GM10248 (cell line): ENCODE data around the gene CELF4.

Source experiments
- CTCF ChIA-PET: fragments of 300-600 bp; sonication (Branson Sonifier 250); formaldehyde crosslinking; extraction: SDS; loops from one replicate; lab custom pipeline; 2021; ENCODE audit warnings: antibody characterized with exemption; lab: Yijun Ruan, JAX
- POLR2A ChIA-PET: fragments of 350-650 bp; sonication (Branson Sonifier 250); formaldehyde crosslinking; extraction: SDS; loops from one replicate; lab custom pipeline; 2020; ENCODE audit warnings: antibody characterized with exemption; lab: Yijun Ruan, JAX
- DNase-seq: peaks from one replicate; pipeline ENCODE4 v3.0.0; 2012; ENCODE audit errors: extremely low spot score
- TF ChIP-seq, protein P1 (sequence below): IDR thresholded peaks from 2 replicates; pipeline ENCODE4 v1.5.1; 2012; ENCODE audit warnings: mild to moderate bottlenecking, low read depth; ENCODE audit errors: extremely low read depth, missing control alignments, control extremely low read depth

Gene CELF4

DNA sequence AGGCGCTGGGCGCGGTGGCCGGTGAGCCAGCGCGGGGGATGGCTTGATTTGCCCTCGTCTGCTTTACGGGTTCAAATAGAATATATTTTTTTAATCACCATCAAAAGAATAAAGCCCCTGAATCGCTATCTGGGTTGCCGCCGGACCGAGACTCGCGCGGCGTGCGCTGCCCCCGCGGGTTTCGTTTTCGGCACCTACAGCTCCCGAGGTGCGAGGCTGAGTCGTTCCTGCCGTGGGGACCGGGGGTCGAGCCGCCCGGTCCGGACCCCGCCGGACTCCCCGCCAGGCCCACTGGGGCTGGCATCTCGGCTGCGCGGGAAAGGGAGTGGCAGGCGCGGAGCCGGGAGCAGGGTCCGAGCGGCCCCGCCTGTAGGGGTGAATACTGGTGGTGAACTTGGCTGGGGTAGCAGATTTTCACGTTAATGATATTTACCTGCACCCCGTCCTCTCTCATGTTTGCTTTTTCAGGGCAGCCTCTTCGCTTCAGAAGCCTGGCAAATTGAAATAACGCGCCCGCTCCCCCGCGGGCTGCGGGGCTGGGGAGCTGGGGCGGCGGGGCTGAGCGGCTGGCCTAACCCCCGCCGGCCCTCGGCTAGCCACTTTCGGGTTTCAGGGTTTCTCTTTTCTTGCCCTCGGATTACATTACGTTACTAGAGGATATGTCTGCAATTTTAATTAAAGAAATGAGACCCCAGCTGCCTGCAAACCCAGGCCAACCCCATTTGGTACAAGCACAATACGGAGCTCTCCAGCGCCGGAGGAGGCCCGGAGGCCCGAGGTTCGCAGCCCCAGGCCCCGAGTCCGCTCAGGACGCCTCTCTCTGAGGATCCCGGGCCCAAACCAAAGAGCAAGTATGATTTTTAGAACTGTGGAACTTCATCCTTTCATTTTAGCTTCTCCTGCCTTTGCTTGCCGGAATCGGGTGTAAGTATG is 1.7 kb upstream of the CELF4 start:
- ChIA-PET POLR2A (no interaction called here), CTCF (no interaction called here)
- DNase-seq = no peak
- TF ChIP-seq, protein P1, sequence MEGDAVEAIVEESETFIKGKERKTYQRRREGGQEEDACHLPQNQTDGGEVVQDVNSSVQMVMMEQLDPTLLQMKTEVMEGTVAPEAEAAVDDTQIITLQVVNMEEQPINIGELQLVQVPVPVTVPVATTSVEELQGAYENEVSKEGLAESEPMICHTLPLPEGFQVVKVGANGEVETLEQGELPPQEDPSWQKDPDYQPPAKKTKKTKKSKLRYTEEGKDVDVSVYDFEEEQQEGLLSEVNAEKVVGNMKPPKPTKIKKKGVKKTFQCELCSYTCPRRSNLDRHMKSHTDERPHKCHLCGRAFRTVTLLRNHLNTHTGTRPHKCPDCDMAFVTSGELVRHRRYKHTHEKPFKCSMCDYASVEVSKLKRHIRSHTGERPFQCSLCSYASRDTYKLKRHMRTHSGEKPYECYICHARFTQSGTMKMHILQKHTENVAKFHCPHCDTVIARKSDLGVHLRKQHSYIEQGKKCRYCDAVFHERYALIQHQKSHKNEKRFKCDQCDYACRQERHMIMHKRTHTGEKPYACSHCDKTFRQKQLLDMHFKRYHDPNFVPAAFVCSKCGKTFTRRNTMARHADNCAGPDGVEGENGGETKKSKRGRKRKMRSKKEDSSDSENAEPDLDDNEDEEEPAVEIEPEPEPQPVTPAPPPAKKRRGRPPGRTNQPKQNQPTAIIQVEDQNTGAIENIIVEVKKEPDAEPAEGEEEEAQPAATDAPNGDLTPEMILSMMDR = no peak

DNA sequence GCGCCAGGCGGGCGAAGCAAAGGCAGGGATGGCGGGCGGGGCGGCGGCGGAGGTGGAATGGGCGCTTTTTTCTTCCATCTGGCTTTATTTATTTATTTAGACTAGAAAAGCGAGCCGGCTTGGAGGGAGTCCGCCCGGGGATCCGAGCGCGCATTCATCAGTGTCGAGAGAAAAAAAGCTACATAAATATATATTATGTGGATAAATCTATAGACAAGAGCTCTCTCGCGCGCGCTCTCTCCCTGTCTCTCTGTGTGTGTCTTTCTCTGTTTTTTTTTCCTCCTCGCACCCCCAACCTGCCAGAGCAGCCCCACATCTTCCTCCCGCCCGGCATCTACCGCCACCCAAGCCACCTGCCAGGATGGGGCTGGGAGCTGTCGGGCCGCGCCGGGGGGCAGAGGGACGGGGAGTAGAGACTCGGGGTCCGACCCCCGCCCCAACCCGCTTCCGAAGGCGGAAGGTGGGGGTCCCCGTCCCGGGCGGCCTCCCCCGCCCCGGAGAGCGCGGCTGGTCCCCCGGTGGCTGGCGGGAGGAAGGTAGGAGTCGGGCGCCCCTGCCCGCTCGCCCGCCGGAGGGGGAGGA is 972 bp upstream of the CELF4 start:
- DNase-seq = no peak
- TF ChIP-seq, protein P1 = no peak

DNA sequence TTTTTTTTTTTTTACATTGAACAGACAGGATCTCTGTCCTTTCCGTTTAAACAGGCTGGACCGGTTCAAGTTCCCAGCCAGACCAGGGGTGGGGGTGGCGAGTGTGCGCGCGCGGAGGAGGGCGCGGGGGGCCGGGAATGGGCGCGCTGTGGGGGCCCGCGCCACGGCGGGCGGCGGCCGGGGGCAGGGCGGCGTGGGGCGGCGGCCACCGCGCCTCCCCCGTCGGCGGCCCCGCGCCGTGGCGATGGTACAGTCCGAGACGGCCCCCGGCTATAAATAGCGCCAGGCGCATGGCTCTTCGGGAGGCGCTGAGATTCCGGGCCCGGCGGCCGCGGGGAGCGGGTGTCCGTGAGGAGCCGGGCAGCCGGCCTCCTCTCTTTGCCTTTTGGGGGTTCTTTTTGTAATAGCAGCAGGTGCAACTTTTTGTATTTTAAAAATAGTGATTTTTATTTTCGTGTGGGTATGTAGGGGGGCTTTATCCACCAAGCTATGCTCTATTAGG is 430 bp upstream of the CELF4 start:
- POLR2A ChIA-PET = no interaction called here
- DNase-seq = no peak
- TF ChIP-seq, protein P1 = no peak
- CTCF ChIA-PET = no interaction called here

More for the DNA sequence above, 972 bp upstream of the CELF4 start:
- ChIA-PET CTCF (no interaction called here), POLR2A (no interaction called here)

DNA sequence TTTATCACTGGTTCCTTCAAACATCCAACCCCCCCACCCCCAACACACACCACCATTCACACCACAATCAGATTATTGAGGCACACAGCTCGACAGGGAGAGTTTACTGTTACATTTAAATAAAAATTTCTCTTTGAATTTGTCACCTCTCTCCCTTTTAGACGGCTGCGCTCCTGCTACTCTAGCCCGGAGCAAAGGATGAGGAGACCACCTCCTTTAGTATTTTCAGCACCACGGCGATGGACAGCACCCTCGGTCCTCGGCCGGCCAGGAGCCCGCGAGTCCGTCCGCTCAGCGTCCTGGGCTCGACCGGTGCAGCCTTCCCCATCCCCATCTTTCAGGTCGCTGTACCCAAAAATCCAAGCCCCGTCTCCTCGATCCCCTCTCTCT is 892 bp downstream of the CELF4 start:
- ChIA-PET CTCF (no interaction called here), POLR2A (no interaction called here)
- no peak for DNase-seq
- TF ChIP-seq, protein P1 = no peak

DNA sequence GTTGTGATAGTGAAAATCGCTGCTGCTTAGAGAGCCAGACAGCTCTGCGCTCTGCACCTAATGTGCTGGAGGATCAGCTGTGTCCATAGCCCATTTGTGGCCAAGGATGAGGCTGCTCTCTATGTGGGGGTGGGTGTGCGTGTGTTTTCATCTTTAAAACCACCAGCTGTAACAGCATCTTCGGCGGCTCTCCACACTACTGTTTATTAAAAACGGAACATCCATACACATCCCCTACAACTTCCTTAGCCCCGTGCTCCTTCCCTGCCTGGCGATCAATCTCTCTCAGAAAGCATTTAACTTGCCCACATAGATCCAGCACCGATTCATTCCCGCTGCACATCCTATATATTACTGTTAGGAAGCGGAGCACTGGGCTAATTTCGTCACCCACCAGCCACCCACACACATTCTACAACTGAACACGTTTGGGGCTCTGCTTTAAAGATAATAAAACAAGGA is 1.6 kb downstream of the CELF4 start:
- DNase-seq = no peak
- ChIA-PET POLR2A (no interaction called here), CTCF (interaction anchor here (0.6 kb wide), 1 partner anchor 14 kb away, joined by 3 read pairs; no protein-coding TSS in a partner anchor)
- TF ChIP-seq, protein P1 = no peak

DNA sequence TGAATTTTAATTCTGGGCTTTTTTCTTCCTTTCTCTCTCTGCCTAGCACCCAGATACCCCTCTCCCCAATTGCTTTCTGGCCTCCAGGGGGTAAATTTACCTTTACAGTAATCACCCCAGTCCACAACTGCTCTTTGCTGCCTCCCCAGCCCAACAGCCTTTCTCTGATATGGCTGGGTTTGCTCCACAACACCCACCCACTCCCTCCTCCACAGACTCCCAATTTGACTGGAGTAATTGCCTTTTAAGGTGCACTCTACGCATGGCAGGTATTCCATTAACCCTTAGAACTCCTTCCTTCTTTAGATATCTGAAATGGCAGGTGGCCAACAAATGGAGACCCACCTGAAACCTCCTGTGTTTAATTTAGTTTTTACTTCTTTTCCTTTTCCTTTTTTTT is 3.6 kb downstream of the CELF4 start:
- POLR2A ChIA-PET = no interaction called here
- TF ChIP-seq, protein P1 = no peak
- CTCF ChIA-PET = no interaction called here
- DNase-seq = no peak
